SK-N-SH (cell line): ENCODE results near the gene STK17B. TPM values are rescaled to one million over a fixed set of nuclear protein-coding genes. Genes with fewer than 3 reads are reported as not detected.

ENCODE experiments used
- CTCF ChIA-PET: fragments of 300-600, 350-600 bp; formaldehyde crosslinking; extraction: SDS; loops from one replicate; lab custom pipeline; 2021; lab: Yijun Ruan, JAX
- POLR2A ChIA-PET: fragments of 350-600 bp; sonication (Branson Sonifier 250); formaldehyde crosslinking; extraction: SDS; loops from one replicate; lab custom pipeline; 2020; ENCODE audit warnings: antibody characterized with exemption, inconsistent platforms; lab: Yijun Ruan, JAX
- DNase-seq: peaks from one replicate; pipeline ENCODE4 v3.0.0; 2012
- H2AFZ ChIP-seq: fragments of 200-600 bp; sonication (generic); 2 replicates; pipeline ENCODE4 v1.8.1; 2016; ENCODE audit warnings: antibody characterized with exemption, mild to moderate bottlenecking, low read depth
- H3F3A ChIP-seq: fragments of 200-600 bp; sonication (generic); replicated peaks from 2 replicates; pipeline ENCODE3; 2016; ENCODE audit warnings: antibody characterized with exemption, mild to moderate bottlenecking; ENCODE audit not compliant: insufficient read depth
- H3K27ac ChIP-seq, 2 experiments: fragments of 200-500 bp in 1 of 2; fragments of 200-600 bp in 1 of 2; sonication (Bioruptor generic) in 1 of 2; sonication (generic), shearing (Covaris generic) in 1 of 2; 2 replicates each; pipeline versions ENCODE4 v1.5.1 to v1.6.1; 2014 to 2016; ENCODE audit warnings: low read depth in 2 of 2, inconsistent platforms in 1 of 2, low read length in 1 of 2, mild to moderate bottlenecking in 1 of 2, mixed read lengths in 1 of 2
- H3K27me3 ChIP-seq: fragments of 200-600 bp; sonication (generic), shearing (Covaris generic); 2 replicates; pipeline ENCODE4 v1.6.1; 2016; ENCODE audit warnings: mixed run types; ENCODE audit not compliant: insufficient read depth
- H3K36me3 ChIP-seq, 2 experiments: fragments of 200-500 bp in 1 of 2; fragments of 200-600 bp in 1 of 2; sonication (Bioruptor generic) in 1 of 2; sonication (generic) in 1 of 2; replicated peaks in 1 of 2; 2 replicates each; pipeline versions ENCODE3 to v1.5.1; 2014 to 2016; ENCODE audit warnings: low read length in 1 of 2, mild to moderate bottlenecking in 1 of 2; ENCODE audit not compliant: insufficient read depth in 2 of 2, control insufficient read depth in 1 of 2
- H3K4me1 ChIP-seq, 2 experiments: fragments of 200-500 bp in 1 of 2; fragments of 200-600 bp in 1 of 2; sonication (Bioruptor generic) in 1 of 2; sonication (generic), shearing (Covaris generic) in 1 of 2; 2 replicates each; pipeline versions ENCODE4 v1.5.1 to v1.6.1; 2014 to 2016; ENCODE audit warnings: low read depth in 1 of 2, low read length in 1 of 2, mixed run types in 1 of 2; ENCODE audit not compliant: insufficient read depth in 2 of 2, control insufficient read depth in 1 of 2
- H3K4me2 ChIP-seq: fragments of 200-600 bp; sonication (generic), shearing (Covaris generic); 2 replicates; pipeline ENCODE4 v1.6.1; 2017; ENCODE audit warnings: mixed run types
- H3K4me3 ChIP-seq, 2 experiments: fragments of 200-500 bp in 1 of 2; fragments of 200-600 bp in 1 of 2; sonication (Bioruptor generic) in 1 of 2; sonication (generic), shearing (Covaris generic) in 1 of 2; 2 replicates each; pipeline versions ENCODE4 v1.5.1 to v1.8.1; 2014 to 2016; ENCODE audit warnings: low read depth in 2 of 2, inconsistent platforms in 1 of 2, low read length in 1 of 2, mild to moderate bottlenecking in 1 of 2, mixed read lengths in 1 of 2, moderate library complexity in 1 of 2
- H3K79me2 ChIP-seq: fragments of 200-600 bp; sonication (generic); 2 replicates; pipeline ENCODE4 v1.8.1; 2017; ENCODE audit warnings: mild to moderate bottlenecking; ENCODE audit not compliant: insufficient read depth
- H3K9ac ChIP-seq: fragments of 200-600 bp; sonication (generic); 2 replicates; pipeline ENCODE4 v1.6.1; 2017; ENCODE audit warnings: mixed run types
- H3K9me2 ChIP-seq: fragments of 200-600 bp; sonication (generic); 2 replicates; pipeline ENCODE4 v1.6.1; 2017; ENCODE audit warnings: mixed run types
- H3K9me3 ChIP-seq: fragments of 200-600 bp; sonication (generic); 2 replicates; pipeline ENCODE4 v1.6.1; 2017; ENCODE audit warnings: mixed run types, mild to moderate bottlenecking, moderate library complexity
- H4K20me1 ChIP-seq: fragments of 200-600 bp; sonication (generic); 2 replicates; pipeline ENCODE4 v1.6.1; 2017; ENCODE audit warnings: mild to moderate bottlenecking, mixed run types; ENCODE audit not compliant: insufficient read depth
- EP300 ChIP-seq, 2 experiments: IDR thresholded peaks; 2 replicates each; pipeline versions ENCODE4 v1.4.0 to v1.6.1; 2012; ENCODE audit warnings: borderline replicate concordance in 1 of 2, low read depth in 1 of 2, low read length in 1 of 2
- FOXJ3 ChIP-seq: sonication (generic); formaldehyde crosslinking; IDR thresholded peaks from 2 replicates; pipeline ENCODE4 v1.5.1; 2020; ENCODE audit warnings: mild to moderate bottlenecking, missing genetic modification reagents
- PBX3 ChIP-seq: IDR thresholded peaks from 2 replicates; pipeline ENCODE4; 2012
- RAD21 ChIP-seq: IDR thresholded peaks from 2 replicates; pipeline ENCODE4 v1.6.1; 2012; ENCODE audit warnings: mild to moderate bottlenecking, low read length
- RXRA ChIP-seq: IDR thresholded peaks from 2 replicates; pipeline ENCODE4 v1.4.0; 2012; ENCODE audit warnings: low read depth, mild to moderate bottlenecking, borderline replicate concordance
- USF1 ChIP-seq: IDR thresholded peaks from 2 replicates; pipeline ENCODE4 v1.4.0; 2012; ENCODE audit warnings: low read depth, borderline replicate concordance
- YY1 ChIP-seq: IDR thresholded peaks from 2 replicates; pipeline ENCODE4 v1.4.0; 2012; ENCODE audit warnings: low read depth, mild to moderate bottlenecking
- WGBS: methylation state at CpG from one replicate; pipeline ENCODE4 v1.1.6; 2017; ENCODE audit warnings: low lambda C conversion rate; 5-methylcytosine and 5-hydroxymethylcytosine counted together
- polyA plus RNA-seq, 3 experiments: library from polyadenylated mRNA; depleted of rRNA; stranded (reverse); fragments of >200 nt; gene quantifications; 2 replicates each; pipeline ENCODE4 v1.2.3, GENCODE V29; 2012
- TF ChIP-seq, protein P1 (sequence below): IDR thresholded peaks from 2 replicates; pipeline ENCODE4 v1.4.0; 2012; ENCODE audit warnings: low read depth, borderline replicate concordance
- TF ChIP-seq, protein P2 (sequence below): IDR thresholded peaks from 2 replicates; pipeline ENCODE4 v1.6.1; 2012; ENCODE audit warnings: mild to moderate bottlenecking, low read depth, low read length, moderate library complexity

The STK17B gene
- polyA plus RNA-seq, 1 of the 3 experiments (the other 2 are of a cell fraction), result 5.1 TPM

DNA sequence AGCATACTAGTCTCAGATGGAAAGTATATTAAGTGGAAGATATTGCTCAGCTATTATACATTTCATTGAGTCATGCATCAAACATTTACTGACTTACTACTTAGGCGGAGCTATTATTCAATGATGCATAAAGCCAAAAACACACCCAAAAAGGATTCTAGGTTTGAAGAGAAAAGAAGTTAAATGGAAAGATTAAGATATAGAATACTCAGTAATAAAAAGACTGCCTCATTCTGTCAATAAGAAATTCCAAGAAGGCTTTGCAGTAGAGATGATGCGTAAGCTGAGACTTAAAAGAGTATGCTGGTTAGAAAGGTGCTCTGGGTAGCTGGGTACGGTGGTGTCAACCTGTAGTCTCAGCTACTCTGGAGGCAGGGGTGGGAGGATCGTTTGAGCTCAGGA, 27.6 kb downstream of the STK17B start:
- 79% methylated on average over 4 of the region's 4 CpGs for WGBS
- no peak for DNase-seq
- CTCF ChIA-PET, result interaction anchor here (1.6 kb wide), 1 partner anchor 14 kb away, joined by 3 read pairs; no protein-coding TSS in a partner anchor

More for the DNA sequence above, 27.6 kb downstream of the STK17B start:
- Histone ChIP-seq H3K27ac (peak overlapping the region in 1 of 2 experiments; percentile 35; a peak in 2 of 4 replicates), H3K4me2 (no peak overlapping the region), H4K20me1 (no peaks in the 10 kb centered on the region), H3K36me3 (peaks cover 44 to 88% of the 10 kb centered on the region in 2 experiments), H3K79me2 (peaks cover 47% of the 10 kb centered on the region), H3K9me3 (no peaks in the 10 kb centered on the region), H3K9ac (no peak overlapping the region), H3F3A (peaks cover 37% of the 10 kb centered on the region), H2AFZ (no peak overlapping the region), H3K27me3 (no peaks in the 10 kb centered on the region), H3K9me2 (no peaks in the 10 kb centered on the region), H3K4me3 (no peak overlapping the region), H3K4me1 (no peaks in the 10 kb centered on the region)
- POLR2A ChIA-PET, result no interaction called here
- TF ChIP-seq FOXJ3 (no peak), RXRA (no peak), YY1 (no peak), USF1 (no peak), PBX3 (no peak), EP300 (IDR thresholded peaks at IDR 0.05; ENCODE audit: borderline replicate concordance in 1 of 2, low read depth in 1 of 2, low read length in 1 of 2) (no peak), RAD21 (no peak)
- TF ChIP-seq, protein P1, sequence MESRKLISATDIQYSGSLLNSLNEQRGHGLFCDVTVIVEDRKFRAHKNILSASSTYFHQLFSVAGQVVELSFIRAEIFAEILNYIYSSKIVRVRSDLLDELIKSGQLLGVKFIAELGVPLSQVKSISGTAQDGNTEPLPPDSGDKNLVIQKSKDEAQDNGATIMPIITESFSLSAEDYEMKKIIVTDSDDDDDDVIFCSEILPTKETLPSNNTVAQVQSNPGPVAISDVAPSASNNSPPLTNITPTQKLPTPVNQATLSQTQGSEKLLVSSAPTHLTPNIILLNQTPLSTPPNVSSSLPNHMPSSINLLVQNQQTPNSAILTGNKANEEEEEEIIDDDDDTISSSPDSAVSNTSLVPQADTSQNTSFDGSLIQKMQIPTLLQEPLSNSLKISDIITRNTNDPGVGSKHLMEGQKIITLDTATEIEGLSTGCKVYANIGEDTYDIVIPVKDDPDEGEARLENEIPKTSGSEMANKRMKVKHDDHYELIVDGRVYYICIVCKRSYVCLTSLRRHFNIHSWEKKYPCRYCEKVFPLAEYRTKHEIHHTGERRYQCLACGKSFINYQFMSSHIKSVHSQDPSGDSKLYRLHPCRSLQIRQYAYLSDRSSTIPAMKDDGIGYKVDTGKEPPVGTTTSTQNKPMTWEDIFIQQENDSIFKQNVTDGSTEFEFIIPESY, result no peak
- TF ChIP-seq, protein P2, sequence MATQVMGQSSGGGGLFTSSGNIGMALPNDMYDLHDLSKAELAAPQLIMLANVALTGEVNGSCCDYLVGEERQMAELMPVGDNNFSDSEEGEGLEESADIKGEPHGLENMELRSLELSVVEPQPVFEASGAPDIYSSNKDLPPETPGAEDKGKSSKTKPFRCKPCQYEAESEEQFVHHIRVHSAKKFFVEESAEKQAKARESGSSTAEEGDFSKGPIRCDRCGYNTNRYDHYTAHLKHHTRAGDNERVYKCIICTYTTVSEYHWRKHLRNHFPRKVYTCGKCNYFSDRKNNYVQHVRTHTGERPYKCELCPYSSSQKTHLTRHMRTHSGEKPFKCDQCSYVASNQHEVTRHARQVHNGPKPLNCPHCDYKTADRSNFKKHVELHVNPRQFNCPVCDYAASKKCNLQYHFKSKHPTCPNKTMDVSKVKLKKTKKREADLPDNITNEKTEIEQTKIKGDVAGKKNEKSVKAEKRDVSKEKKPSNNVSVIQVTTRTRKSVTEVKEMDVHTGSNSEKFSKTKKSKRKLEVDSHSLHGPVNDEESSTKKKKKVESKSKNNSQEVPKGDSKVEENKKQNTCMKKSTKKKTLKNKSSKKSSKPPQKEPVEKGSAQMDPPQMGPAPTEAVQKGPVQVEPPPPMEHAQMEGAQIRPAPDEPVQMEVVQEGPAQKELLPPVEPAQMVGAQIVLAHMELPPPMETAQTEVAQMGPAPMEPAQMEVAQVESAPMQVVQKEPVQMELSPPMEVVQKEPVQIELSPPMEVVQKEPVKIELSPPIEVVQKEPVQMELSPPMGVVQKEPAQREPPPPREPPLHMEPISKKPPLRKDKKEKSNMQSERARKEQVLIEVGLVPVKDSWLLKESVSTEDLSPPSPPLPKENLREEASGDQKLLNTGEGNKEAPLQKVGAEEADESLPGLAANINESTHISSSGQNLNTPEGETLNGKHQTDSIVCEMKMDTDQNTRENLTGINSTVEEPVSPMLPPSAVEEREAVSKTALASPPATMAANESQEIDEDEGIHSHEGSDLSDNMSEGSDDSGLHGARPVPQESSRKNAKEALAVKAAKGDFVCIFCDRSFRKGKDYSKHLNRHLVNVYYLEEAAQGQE, result no peak
